Right lobe of liver (tissue), 4 donors: ENCODE data around the gene DQX1.

Source experiments
- POLR2A ChIP-seq: fragments of 450-650 bp; IDR thresholded peaks from one replicate; pipeline ENCODE4 v1.6.1; 2017; ENCODE audit warnings: antibody characterized with exemption, mild to moderate bottlenecking
- TF ChIP-seq, protein P1 (sequence below), 4 donors: fragments of 200-600 bp in 3 of 4; fragments of 450-650 bp in 1 of 4; IDR thresholded peaks; one replicate each; pipeline versions ENCODE4 v1.5.1 to v1.8.0; 2016 to 2022; ENCODE audit warnings: antibody characterized with exemption in 4 of 4, mild to moderate bottlenecking in 2 of 4
- donor health status: DM: no; HTN: no; CAD: no.
- donor health status: DM: no; HTN: no; CAD: no.
- donor health status: DM: no; HTN: yes; CAD: no.

DNA sequence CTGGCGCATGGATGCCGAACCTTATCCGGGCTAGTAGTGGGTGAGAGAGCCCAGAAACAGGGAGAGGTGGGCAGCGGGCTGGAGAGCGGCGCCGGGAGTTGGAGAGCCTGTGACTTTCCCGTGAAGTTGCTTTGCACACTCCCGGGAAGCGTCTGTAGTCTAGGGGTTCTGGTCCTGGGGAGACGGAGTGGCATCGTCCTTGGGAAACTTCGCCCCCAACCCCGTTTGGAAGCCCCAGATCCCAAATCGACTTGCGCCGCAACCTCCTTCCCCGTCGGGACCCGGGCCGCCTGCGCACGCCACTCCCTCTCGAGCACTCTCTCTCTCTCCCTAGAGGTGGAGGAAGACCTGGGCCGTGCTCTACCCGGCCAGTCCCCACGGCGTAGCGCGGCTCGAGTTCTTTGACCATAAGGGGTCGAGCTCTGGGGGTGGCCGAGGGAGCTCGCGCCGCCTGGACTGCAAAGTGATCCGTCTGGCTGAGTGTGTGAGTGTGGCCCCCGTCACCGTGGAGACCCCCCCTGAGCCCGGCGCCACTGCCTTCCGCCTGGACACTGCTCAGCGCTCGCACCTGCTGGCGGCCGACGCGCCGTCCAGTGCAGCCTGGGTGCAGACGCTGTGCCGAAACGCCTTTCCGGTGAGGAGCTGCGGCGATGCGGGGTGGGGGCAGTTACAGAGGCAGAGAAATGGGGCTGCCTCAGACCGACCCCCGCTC is 28.9 kb upstream of the DQX1 start:
- TF ChIP-seq, protein P1, sequence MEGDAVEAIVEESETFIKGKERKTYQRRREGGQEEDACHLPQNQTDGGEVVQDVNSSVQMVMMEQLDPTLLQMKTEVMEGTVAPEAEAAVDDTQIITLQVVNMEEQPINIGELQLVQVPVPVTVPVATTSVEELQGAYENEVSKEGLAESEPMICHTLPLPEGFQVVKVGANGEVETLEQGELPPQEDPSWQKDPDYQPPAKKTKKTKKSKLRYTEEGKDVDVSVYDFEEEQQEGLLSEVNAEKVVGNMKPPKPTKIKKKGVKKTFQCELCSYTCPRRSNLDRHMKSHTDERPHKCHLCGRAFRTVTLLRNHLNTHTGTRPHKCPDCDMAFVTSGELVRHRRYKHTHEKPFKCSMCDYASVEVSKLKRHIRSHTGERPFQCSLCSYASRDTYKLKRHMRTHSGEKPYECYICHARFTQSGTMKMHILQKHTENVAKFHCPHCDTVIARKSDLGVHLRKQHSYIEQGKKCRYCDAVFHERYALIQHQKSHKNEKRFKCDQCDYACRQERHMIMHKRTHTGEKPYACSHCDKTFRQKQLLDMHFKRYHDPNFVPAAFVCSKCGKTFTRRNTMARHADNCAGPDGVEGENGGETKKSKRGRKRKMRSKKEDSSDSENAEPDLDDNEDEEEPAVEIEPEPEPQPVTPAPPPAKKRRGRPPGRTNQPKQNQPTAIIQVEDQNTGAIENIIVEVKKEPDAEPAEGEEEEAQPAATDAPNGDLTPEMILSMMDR (IDR thresholded peaks at IDR 0.05), result no peak
- TF ChIP-seq POLR2A, result no peak
